K562 (cell line): ENCODE measurements around the gene TENM4. TPM values are rescaled to one million over a fixed set of nuclear protein-coding genes. Genes with fewer than 3 reads are reported as not detected.

ENCODE experiments used
- ATAC-seq: fragments of 200-7000 bp; cut with Tn5 transposase; 3 replicates; pipeline ENCODE4 v1.9.1; 2020; ENCODE audit warnings: moderate library complexity
- BruUV-seq: library from RNA; stranded (reverse); fragments of 400-500 nt; replicated peaks from 2 replicates; lab custom pipeline; 2021; lab: Mats Ljungman, UMichigan
- CTCF ChIA-PET: fragments of 300-600 bp; formaldehyde crosslinking; extraction: SDS; loops from one replicate; lab custom pipeline; 2021; ENCODE audit warnings: low intra/inter-chr PET ratio; lab: Yijun Ruan, JAX
- POLR2A ChIA-PET: fragments of 300-600, 350-650 bp; sonication (Branson Sonifier 250); formaldehyde crosslinking; extraction: SDS; loops from one replicate; lab custom pipeline; 2021; ENCODE audit warnings: antibody characterized with exemption, inconsistent platforms; lab: Yijun Ruan, JAX
- DNase-seq, 4 experiments: peaks; one replicate each; pipeline versions ENCODE4 v3.0.0 to v3.0.0-alpha.2; 2011 to 2018; ENCODE audit warnings: low spot score in 3 of 4, mixed read lengths in 3 of 4; ENCODE audit errors: extremely low read depth in 1 of 4
- FAIRE-seq: peaks from 2 replicates; lab custom pipeline; 2011; peaks lifted over from hg19 to GRCh38; lab: Jason Lieb, UNC
- H2AFZ ChIP-seq: 2 replicates; pipeline ENCODE4 v1.6.0; 2011; ENCODE audit warnings: low read depth, low read length, control low read depth, inconsistent platforms
- H3K27ac ChIP-seq: fragments of 200-600 bp; 3 replicates; pipeline ENCODE4 v1.8.0; 2011; ENCODE audit warnings: low read depth, mild to moderate bottlenecking, control low read depth, inconsistent platforms, low read length, moderate library complexity, mixed read lengths; ENCODE audit errors: extremely low read depth
- H3K27me3 ChIP-seq, 2 experiments: fragments of 300-600 bp in 1 of 2; 2 replicates in 1 of 2; 3 replicates in 1 of 2; pipeline versions ENCODE4 v1.6.0 to v1.8.0; 2011; ENCODE audit warnings: inconsistent platforms in 2 of 2, low read length in 2 of 2, mild to moderate bottlenecking in 1 of 2, mixed read lengths in 1 of 2, moderate library complexity in 1 of 2; ENCODE audit not compliant: control insufficient read depth in 2 of 2, insufficient read depth in 2 of 2
- H3K36me3 ChIP-seq: fragments of 300-600 bp; 3 replicates; pipeline ENCODE4 v1.8.0; 2011; ENCODE audit warnings: mild to moderate bottlenecking, low read length, inconsistent platforms; ENCODE audit not compliant: control insufficient read depth, insufficient read depth
- H3K4me1 ChIP-seq, 2 experiments: fragments of 200-600 bp in 1 of 2; replicated peaks in 1 of 2; 2 replicates in 1 of 2; 3 replicates in 1 of 2; pipeline versions ENCODE4 v1.5.1 to v1.8.0; 2011; ENCODE audit warnings: inconsistent platforms in 2 of 2, low read length in 2 of 2, mild to moderate bottlenecking in 1 of 2, mixed read lengths in 1 of 2, moderate library complexity in 1 of 2; ENCODE audit not compliant: control insufficient read depth in 2 of 2, insufficient read depth in 2 of 2
- H3K4me2 ChIP-seq: 2 replicates; pipeline ENCODE4 v1.6.1; 2011; ENCODE audit warnings: low read length, control low read depth, inconsistent platforms, mixed read lengths; ENCODE audit not compliant: insufficient read depth
- H3K4me3 ChIP-seq: fragments of 200-600 bp; sonication (generic), shearing (Covaris generic); 2 replicates; pipeline ENCODE4 v1.5.1; 2016; ENCODE audit warnings: control low read depth, inconsistent platforms
- H3K79me2 ChIP-seq: fragments of 200-600 bp; 3 replicates; pipeline ENCODE4 v1.8.0; 2011; ENCODE audit warnings: low read length, inconsistent platforms; ENCODE audit not compliant: control insufficient read depth, insufficient read depth
- H3K9ac ChIP-seq, 2 experiments: 2 replicates each; pipeline versions ENCODE4 v1.6.0 to v1.6.1; 2011; ENCODE audit warnings: low read depth in 2 of 2, low read length in 2 of 2, control low read depth in 1 of 2, inconsistent platforms in 1 of 2, mild to moderate bottlenecking in 1 of 2, mixed read lengths in 1 of 2; ENCODE audit not compliant: insufficient read depth in 1 of 2
- H3K9me1 ChIP-seq: one replicate; pipeline ENCODE4 v1.6.0; 2011; ENCODE audit warnings: inconsistent platforms, mild to moderate bottlenecking, low read length, moderate library complexity; ENCODE audit not compliant: control insufficient read depth, insufficient read depth
- H3K9me3 ChIP-seq: replicated peaks from 2 replicates; pipeline ENCODE4 v1.5.1; 2011; ENCODE audit warnings: low read depth, low read length, inconsistent platforms; ENCODE audit not compliant: control insufficient read depth, insufficient read depth
- H4K20me1 ChIP-seq: replicated peaks from 2 replicates; pipeline ENCODE4 v1.6.1; 2011; ENCODE audit warnings: low read length, inconsistent platforms, mixed read lengths; ENCODE audit not compliant: control insufficient read depth, insufficient read depth
- DACH1 ChIP-seq: fragments of 450-650 bp; IDR thresholded peaks from 2 replicates; pipeline ENCODE4 v1.6.1; 2018; ENCODE audit not compliant: partially characterized antibody
- FOXK1 ChIP-seq: sonication (generic); formaldehyde crosslinking; IDR thresholded peaks from 2 replicates; pipeline ENCODE4 v1.8.0; 2022; ENCODE audit warnings: missing genetic modification reagents, mild to moderate bottlenecking, borderline replicate concordance
- FUS ChIP-seq: fragments of 200-400 bp; formaldehyde crosslinking; optimal IDR thresholded peaks from 2 replicates; pipeline ENCODE3; 2017; ENCODE audit warnings: low read depth, low read length
- GABPA ChIP-seq: fragments of 200-800 bp; sonication (Bioruptor generic); conservative IDR thresholded peaks from 2 replicates; pipeline ENCODE4 v1.6.1; 2016; ENCODE audit warnings: low read depth, missing genetic modification characterization, missing compliant biosample characterization
- HDAC1 ChIP-seq, 2 experiments: fragments of 450-650 bp; IDR thresholded peaks; 2 replicates each; pipeline ENCODE4 v1.6.1; 2016 to 2017; ENCODE audit warnings: inconsistent platforms in 1 of 2, mild to moderate bottlenecking in 1 of 2, moderate library complexity in 1 of 2
- HNRNPLL ChIP-seq: fragments of 200-400 bp; formaldehyde crosslinking; IDR thresholded peaks from 2 replicates; pipeline ENCODE4 v1.6.1; 2017; ENCODE audit warnings: low read length, low read depth, mild to moderate bottlenecking; ENCODE audit not compliant: poor library complexity, severe bottlenecking
- PHF21A ChIP-seq: fragments of 450-650 bp; IDR thresholded peaks from 2 replicates; pipeline ENCODE4 v1.6.1; 2017; ENCODE audit warnings: low read depth, borderline replicate concordance
- RBM15 ChIP-seq: fragments of 200-400 bp; formaldehyde crosslinking; IDR thresholded peaks from 2 replicates; pipeline ENCODE4 v1.6.1; 2018; ENCODE audit warnings: mild to moderate bottlenecking, low read length, moderate library complexity; ENCODE audit not compliant: insufficient read depth
- SMARCB1 ChIP-seq: IDR thresholded peaks from 2 replicates; pipeline ENCODE4 v1.6.1; 2011; ENCODE audit warnings: improper control_type of control experiment, low read depth; ENCODE audit not compliant: insufficient read length
- TSC22D4 ChIP-seq: fragments of 450-650 bp; IDR thresholded peaks from 2 replicates; pipeline ENCODE4 v1.6.1; 2016; ENCODE audit warnings: missing genetic modification characterization, missing biosample characterization, control low read depth
- ZNF785 ChIP-seq: fragments of 250-450 bp; sonication (Bioruptor Pico); IDR thresholded peaks from 2 replicates; pipeline ENCODE4 v1.4.0; 2020; ENCODE audit warnings: mild to moderate bottlenecking
- WGBS: fragments of 100-300 bp; shearing (Covaris generic); methylation state at CpG from one replicate; pipeline ENCODE4 v1.1.6; 2016; ENCODE audit warnings: low coverage, mixed read lengths; ENCODE audit not compliant: insufficient coverage; ENCODE audit errors: missing lambda C conversion rate; 5-methylcytosine and 5-hydroxymethylcytosine counted together
- in situ Hi-C: fragments of 300-500 bp; cut with MboI; formaldehyde crosslinking; loops from 4 replicates; pipeline ENCODE4 v1.15.0; 2018; ENCODE audit warnings: inconsistent platforms, mixed read lengths
- intact Hi-C: fragments of 100-400 bp; cut with micrococcal nuclease; formaldehyde crosslinking; loops from 2 replicates; pipeline ENCODE4 v1.14.2; 2022
- polyA plus RNA-seq, 8 experiments: library from polyadenylated mRNA; depleted of rRNA in 4 of 8; stranded (reverse) in 5 of 8; unstranded in 3 of 8; fragments of >200 nt; fragmentation: Nextera tagmentation in 2 of 8; fragmentation: Illumina TruSeq in 1 of 8; extraction: Ambion mirVana in 2 of 8; extraction: Trizol in 1 of 8; gene quantifications; 2 replicates each; pipeline versions ENCODE4 v1.2.1 to v1.2.3, GENCODE V29; 2011 to 2014; ENCODE audit warnings: inconsistent platforms in 1 of 8, missing spikeins in 1 of 8
- total RNA-seq, 7 experiments: library from RNA; depleted of rRNA in 6 of 7; stranded (reverse); fragments of >200 nt in 6 of 7; fragmentation: Illumina TruSeq in 2 of 7; extraction: Trizol in 2 of 7; gene quantifications; 2 replicates each; pipeline versions ENCODE4 v1.2.1 to v1.2.3, GENCODE V29; 2011 to 2021; ENCODE audit warnings: low replicate concordance in 1 of 7

The TENM4 gene
- total and polyA plus RNA-seq, 9 of the 15 experiments (the other 6 are each of a cell fraction or from before 2014, with no cell fraction given) = 0.16 TPM; not detected in 8

- WGBS = 0% methylated on average over 5 of the region's 5 CpGs
- H3K36me3 ChIP-seq = no peaks in the 10 kb centered on the region
- ATAC-seq = no peak
- no peaks in the 10 kb centered on the region for H3K9me3 ChIP-seq
- CTCF ChIA-PET = no interaction called here
- no peaks in the 10 kb centered on the region for H3K27me3 ChIP-seq
- POLR2A ChIA-PET = no interaction called here
- intact Hi-C loops = no loop called here
- H3K79me2 ChIP-seq = no peaks in the 10 kb centered on the region
- TF ChIP-seq SMARCB1 (no peak), GABPA (tag) (no peak), HNRNPLL (no peak), TSC22D4 (tag) (no peak), FOXK1 (CRISPR knock-in tag) (no peak), PHF21A (no peak), RBM15 (no peak), ZNF785 (CRISPR knock-in tag) (no peak), DACH1 (no peak), HDAC1 (IDR thresholded peaks at IDR 0.05) (no peak), FUS (no peak)
- in situ Hi-C loops = no loop called here
- no peak for DNase-seq
- H3K4me1 ChIP-seq = no peaks in the 10 kb centered on the region
- no peak overlapping the region for H3K4me2 ChIP-seq
- BruUV-seq = no TSS peak
- H4K20me1 ChIP-seq = no peaks in the 10 kb centered on the region
- no peak overlapping the region for H3K4me3 ChIP-seq
- H3K27ac ChIP-seq = no peak overlapping the region
- no peaks in the 10 kb centered on the region for H3K9me1 ChIP-seq
- no peak for FAIRE-seq
- H2AFZ ChIP-seq = no peak overlapping the region
- no peak overlapping the region for H3K9ac ChIP-seq
These were observed 109.5 kb downstream of the TENM4 start for GRCh38 chr11:79331203-79331901.
